Epithelial cell of esophagus (primary cell): Measurements from ENCODE around the gene MCTP1.
A peak's percentile ranks its signal among the peaks of the same experiment; 100 is the strongest.
"Not testable (repeated sequence)": the region's sequence is repeated elsewhere in the genome, so short reads cannot be mapped to it uniquely, and the experiment has no call there.

Source experiments
- DNase-seq: peaks from one replicate; pipeline ENCODE4 v3.0.0; 2010; ENCODE audit warnings: low read depth
- H3K4me3 ChIP-seq: 2 replicates; pipeline ENCODE4 v1.5.1; 2011; ENCODE audit warnings: mild to moderate bottlenecking, low read length, control low read depth
- CTCF ChIP-seq: IDR thresholded peaks from 2 replicates; pipeline ENCODE4 v1.5.1; 2011; ENCODE audit warnings: low read depth, mild to moderate bottlenecking, low read length, control low read depth, inconsistent platforms; ENCODE audit not compliant: insufficient read depth; ENCODE audit errors: missing control alignments

The MCTP1 gene

GRCh38 chr5:94853120-94853519, 431.8 kb downstream of the MCTP1 start:
- DNase-seq: no peak
- TF ChIP-seq CTCF: no peak
- H3K4me3 ChIP-seq: no peak overlapping the region

- TF ChIP-seq CTCF: no peak
- DNase-seq: no peak
Measured at GRCh38 chr5:94850960-94851359, 433.9 kb downstream of the MCTP1 start.

GRCh38 chr5:94849821-94850736, 434.8 kb downstream of the MCTP1 start:
- DNase-seq: peak; percentile 69
- peak; percentile 81 for TF ChIP-seq CTCF
- no peak overlapping the region for H3K4me3 ChIP-seq

More at GRCh38 chr5:94850960-94851359, 433.9 kb downstream of the MCTP1 start:
- H3K4me3 ChIP-seq: no peak overlapping the region

GRCh38 chr5:94849324-94849723, 435.6 kb downstream of the MCTP1 start:
- no peak for DNase-seq
- no peak overlapping the region for H3K4me3 ChIP-seq
- TF ChIP-seq CTCF: no peak

- no peak for DNase-seq
- H3K4me3 ChIP-seq: no peak overlapping the region
- no peak for TF ChIP-seq CTCF
Measured at GRCh38 chr5:94847726-94848125, 437.2 kb downstream of the MCTP1 start.

GRCh38 chr5:94847019-94847418, 437.9 kb downstream of the MCTP1 start:
- no peak for TF ChIP-seq CTCF
- H3K4me3 ChIP-seq: no peak overlapping the region

GRCh38 chr5:94845696-94846095, 439.2 kb downstream of the MCTP1 start:
- H3K4me3 ChIP-seq, DNase-seq: not testable (repeated sequence)

More at GRCh38 chr5:94847019-94847418, 437.9 kb downstream of the MCTP1 start:
- no peak for DNase-seq
